ENCODE results near the gene NT5C1B. TPM values are rescaled to one million over a fixed set of nuclear protein-coding genes. Genes with fewer than 3 reads are reported as not detected.

NT5C1B gene
- total RNA-seq, 1 experiment from 2014 or later = not detected

DNA sequence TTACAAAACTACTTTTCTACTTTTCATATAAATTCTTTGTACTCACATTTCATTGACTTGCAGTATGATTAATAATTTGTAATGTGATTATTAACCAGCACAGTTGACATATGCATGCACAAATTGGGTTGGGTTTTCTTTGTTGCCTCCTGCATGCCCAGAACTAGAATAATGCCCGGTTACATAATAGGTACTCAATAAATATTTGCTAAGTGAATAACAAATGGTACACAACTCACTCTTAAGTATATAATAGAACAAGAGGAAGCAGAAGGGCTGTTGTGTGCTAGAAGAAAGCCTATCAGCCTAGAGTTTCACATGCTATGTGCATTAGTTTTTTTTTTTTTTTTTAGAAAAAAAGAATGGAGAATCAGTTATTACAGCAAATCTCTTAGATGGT is 38.2 kb downstream of the NT5C1B start:
- no peak for DNase-seq (ENCODE audit: low read depth)

DNA sequence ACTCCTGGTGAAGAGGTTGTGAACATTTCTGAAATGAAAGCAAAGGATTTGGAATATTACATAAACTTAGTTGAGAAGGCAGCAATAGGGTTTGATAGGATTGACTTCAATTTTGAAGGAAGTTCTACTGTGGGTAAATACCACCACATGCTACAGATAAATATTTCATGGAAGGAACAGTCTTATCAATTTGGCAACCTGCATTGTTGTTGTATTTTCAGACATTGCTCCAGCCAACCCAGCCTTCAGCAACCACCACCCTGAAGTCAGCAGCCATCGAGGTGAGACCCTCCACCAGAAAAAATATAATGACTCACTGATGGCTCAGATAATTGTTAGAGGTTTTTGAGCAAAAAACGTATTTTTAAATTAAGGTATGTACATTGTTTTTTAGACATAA is 38.9 kb downstream of the NT5C1B start:
- no peak for DNase-seq (ENCODE audit: low read depth)

DNA sequence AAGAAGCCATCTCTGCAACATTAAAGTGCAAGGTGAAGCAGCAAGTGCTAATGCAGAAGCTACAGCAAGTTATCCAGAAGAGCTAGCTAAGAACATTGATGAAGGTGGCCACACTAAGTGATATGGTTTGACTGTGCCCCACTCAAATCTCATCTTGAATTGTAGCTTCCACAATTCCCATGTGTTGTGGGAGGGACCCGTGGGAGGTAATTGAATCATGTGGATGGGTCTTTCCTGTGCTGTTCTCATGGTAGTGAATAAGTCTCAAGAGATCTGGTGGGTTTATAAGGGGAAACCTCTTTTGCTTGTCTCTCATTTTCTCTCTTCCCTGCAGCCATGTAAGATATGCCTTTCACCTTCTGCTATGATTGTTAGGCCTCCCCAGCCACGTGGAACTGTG is 40.3 kb downstream of the NT5C1B start:
- DNase-seq (ENCODE audit: low read depth) = no peak

DNA sequence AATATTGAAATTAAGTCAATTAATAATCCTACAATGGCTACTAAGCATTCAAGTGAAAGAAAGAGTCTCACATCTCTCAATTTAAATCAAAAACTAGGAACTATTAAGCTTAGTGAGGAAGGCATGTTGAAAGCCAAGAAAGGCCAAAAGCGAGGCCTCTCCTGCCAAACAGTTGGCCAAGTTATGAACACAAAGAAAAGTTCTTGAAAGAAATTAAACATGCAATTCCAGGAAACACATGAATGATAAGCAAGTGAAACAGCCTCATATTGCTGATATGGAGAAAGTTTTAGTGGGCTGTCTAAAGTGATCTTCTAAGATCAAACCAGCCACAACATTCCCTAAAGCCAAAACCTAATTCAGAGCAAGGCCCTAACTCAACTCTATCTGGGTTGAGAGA is 40.7 kb downstream of the NT5C1B start:
- DNase-seq (ENCODE audit: low read depth) = no peak

DNA sequence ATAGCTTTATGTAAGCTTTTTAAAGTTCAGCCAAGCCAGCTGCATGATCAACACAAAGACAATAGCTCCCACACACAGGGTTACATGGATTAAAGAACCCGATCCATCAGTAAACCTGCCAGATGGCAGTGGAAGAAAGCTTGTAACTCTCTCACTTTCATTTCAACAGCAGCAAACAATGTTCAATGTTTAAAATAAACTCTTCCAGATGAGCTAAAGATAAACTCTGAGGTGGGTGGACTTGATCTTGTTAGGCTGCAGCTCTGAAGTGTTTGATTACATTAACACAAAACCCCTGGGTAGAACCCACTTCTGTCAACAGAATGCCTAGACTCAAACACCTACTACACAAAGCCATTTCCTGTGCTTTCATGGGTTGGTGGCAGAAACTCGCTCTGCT is 42.8 kb downstream of the NT5C1B start:
- DNase-seq (ENCODE audit: low read depth) = no peak

DNA sequence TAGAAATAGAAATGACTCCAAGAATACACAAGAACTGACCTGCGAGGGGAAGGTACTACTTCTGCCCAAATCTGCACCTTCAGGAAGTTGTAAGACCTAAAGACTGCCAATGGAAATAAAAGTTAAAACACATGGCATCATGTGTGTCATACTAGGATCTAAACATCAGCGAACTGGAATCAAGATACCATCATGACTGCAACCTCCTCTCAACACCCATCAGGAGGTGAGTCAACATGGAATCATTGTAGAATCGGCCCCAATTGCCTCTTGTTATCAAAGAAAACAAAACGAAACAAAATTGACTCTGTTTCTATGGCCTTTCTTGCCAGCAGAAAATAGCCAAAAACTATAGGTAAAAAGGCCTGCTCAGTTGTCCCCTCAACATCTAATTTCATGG is 44.0 kb downstream of the NT5C1B start:
- peak; percentile 82 for DNase-seq (ENCODE audit: low read depth)

DNA sequence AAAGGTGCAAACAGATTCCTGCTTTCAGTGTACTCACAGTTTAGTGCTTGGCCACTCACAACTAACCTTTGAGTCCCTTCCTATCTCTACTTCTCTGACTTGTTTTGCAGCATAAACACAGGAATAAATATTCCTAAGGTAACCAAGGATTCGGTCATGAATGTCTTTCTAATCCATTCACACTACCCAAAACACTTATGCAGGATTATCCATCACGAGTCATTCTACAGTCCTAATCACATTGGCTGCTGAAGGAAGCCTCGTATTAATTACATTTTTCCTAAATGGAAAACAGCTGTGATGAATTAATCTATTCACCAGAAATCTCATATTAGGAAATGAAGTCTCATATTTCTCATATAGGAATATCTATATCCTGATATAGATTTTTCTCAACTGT is 45.2 kb downstream of the NT5C1B start:
- peak; percentile 15 for DNase-seq (ENCODE audit: low read depth)

DNA sequence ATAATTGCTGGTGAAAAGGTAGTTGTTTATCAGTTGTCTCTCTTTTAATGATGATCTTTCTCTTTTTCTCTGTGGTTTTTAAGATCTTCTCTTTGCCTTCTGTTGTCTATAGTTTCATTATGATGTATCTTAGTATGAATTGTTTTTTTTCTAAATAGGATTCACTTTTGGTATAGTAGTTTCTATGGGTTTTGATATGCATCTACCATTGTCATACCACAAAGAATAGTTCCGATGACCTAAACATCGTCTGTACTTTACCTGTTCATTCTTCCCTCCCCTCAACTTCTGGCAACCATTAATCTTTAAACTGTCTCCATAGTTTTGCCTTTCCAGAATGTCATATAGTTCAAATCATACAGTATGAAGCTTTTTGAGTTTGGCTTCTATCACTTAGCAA is 48.5 kb downstream of the NT5C1B start:
- DNase-seq (ENCODE audit: low read depth) = no peak

DNA sequence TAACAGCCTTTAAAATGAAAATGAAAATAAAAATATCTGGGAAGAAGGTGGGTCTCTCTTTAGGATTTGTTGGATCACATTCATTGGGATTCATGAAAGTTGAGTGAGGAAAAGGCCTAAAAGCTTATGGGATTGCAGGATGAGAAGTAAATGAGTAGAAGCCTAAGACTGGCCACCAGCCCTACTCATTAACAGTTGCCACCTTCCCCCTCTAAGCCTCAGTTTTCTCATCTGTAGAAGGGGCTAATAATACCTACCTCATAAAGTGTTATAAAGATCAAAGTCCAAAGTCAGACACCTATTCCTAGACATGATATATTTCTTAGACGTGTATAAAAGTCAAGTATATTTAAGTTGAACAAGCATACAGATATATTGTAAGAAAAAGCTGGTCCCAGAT is 52.7 kb downstream of the NT5C1B start:
- DNase-seq (ENCODE audit: low read depth) = no peak

DNA sequence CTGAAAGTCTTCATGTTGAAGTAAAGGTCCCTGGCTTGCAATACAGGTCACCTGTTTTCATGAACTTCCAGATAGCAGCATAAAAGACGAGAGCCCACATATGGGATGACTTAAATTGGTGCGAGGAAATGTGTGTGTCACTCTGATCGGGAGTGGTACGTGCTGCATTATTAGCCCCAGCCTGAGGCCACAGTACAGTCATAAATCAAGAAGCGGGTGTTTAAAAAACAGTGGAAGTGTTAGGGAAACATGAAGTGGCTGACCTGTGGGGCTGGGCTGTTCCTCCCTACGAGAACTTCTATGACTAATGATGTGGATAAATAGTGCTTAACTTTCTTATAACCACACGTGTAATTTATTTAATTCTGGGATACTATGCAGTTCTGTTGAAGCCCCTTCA is 53.3 kb downstream of the NT5C1B start:
- peak; percentile 50 for DNase-seq (ENCODE audit: low read depth)

DNA sequence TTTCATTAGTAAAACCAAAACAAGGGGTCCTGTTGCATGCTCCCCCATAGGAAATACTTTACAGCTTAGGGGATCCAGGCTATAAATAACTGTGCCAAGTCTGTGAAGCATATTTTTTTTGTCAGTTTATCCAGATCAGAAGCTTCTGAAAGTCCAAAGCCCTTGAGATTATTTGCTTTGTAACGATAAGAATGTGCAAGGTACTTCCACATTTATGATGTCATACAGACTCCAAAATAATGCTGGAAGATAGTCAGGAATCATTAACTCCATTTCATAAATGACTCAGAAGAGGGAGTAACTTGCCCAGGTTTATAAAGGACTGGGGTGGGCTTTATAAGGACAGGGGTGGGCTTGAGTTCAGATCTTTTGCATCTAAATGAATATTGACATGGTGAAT is 58.2 kb downstream of the NT5C1B start:
- DNase-seq (ENCODE audit: low read depth) = no peak

DNA sequence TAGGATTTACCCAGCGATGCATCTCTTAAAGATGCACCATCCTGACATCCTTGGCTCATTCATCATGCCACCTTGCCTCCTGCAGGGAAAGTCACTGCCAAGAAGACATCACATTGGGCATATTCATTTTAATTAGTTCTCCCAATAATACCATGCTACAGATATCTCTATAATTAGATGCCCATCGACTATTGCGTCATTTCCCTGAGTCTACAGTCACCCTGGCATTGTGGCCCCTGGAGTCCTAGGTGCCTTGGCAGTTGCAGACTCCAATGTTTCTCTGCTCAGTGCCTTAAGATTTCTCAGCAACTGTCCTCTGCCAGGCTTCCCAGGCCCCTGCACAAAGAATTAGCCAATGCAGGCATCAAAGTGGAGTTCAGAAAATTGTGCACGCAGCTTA is 61.5 kb downstream of the NT5C1B start:
- no peak for DNase-seq (ENCODE audit: low read depth)

DNA sequence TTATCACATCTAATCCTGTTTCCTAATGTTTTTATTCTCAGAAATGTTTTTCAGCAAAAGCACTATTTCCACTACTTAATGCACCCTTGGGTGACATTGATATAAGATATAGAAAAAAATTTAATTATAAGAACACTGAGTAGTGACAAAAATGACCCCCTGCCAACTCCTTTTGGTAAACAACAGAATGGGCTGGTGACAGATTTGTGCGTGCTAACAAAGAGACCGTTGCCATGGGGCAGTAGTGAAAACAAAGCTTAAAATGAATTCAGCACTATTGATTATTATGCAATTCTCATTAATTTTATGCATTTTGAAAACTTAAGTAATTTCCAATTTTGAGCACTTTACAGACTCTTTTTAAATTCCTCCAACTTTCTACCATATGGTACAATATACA is 62.0 kb downstream of the NT5C1B start:
- DNase-seq (ENCODE audit: low read depth) = no peak

DNA sequence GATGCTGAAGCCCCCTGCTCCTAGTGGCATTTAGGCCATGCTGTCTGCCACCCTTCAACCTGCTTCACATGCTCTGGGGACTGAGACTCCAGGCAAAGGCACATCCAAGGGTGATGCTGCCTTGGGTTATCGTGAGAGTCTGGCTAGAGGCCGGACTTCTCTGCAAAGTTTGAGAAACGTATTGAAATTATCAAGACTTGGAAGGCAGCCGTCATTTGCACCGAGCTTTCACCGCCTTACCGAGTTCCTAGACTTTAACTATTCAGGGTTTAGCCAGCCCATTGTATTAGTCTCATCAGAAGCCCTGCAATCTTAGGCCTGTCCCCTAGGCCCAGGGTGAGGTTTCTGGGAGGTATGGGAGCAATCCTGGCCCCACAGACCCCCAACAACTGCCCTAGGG is 62.9 kb downstream of the NT5C1B start:
- no peak for DNase-seq (ENCODE audit: low read depth)

DNA sequence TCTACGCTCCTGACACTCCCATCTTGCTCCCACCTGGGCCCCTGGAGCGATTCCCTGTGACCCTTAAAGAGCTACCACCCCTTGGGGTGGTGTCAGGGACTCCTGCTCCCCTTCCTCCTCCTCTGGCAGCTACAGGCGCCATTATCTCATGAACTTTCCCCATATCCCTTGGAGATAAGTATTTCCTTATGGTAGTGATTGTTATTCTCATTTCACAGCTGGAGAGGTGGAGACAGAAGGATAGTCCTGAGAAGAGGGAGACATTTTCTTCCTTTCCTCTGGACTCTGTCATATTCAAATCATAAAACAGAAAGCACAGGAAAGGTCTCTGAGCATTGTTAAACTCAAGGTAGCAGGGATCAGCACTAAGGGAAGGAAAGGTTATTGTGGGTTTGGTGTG is 63.5 kb downstream of the NT5C1B start:
- no peak for DNase-seq (ENCODE audit: low read depth)

DNA sequence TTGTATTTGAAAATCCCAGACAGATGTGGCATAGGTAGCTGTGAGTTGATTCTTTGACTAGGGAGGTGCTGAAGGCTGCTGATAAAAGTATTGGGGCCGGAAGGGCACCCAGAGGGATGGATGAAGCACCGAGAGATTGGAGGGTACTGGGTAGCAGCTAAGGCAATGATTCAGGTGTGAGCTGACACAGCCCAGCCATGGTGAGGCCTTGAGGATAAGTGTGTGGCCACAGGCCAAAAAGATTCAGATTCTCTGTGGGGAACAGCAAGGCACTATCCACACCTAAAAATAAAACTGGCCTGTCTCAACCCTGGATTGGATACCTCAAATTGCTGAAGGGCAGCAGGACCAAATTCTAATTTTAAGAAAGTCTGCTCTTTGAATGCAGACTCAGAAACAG is 64.1 kb downstream of the NT5C1B start:
- no peak for DNase-seq (ENCODE audit: low read depth)

DNA sequence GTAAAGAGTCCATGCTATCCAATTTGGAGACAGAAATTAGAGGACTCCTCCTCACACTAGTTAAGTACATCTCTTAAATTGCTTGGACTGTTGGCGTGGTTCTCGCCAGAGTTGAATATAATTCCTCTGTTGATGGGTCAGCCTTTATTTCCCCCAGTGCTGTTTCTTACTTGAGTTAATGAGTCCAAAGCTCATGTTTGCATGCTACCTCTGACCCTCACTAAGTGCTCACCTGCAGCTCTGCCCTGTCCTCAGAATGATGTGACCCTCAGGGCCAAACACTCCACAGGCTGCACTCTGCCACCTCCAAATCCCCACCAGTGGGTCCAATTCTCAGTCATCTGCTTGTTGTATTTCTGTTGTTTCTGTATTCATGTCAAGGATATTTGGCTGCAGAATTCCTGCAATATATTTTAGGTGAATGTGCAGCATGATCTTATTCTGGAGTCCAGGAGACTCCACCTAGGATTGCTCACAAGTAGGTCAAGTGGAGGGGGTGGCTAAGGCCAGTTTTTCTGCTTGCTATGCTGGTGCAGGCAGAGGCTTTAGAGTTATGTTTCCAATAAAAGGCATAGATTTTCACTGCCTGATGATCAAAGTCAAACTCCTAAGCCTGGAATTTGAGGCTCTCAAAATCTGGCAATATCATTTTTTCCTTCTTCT is 66.8 kb downstream of the NT5C1B start:
- no peak for DNase-seq (ENCODE audit: low read depth)

DNA sequence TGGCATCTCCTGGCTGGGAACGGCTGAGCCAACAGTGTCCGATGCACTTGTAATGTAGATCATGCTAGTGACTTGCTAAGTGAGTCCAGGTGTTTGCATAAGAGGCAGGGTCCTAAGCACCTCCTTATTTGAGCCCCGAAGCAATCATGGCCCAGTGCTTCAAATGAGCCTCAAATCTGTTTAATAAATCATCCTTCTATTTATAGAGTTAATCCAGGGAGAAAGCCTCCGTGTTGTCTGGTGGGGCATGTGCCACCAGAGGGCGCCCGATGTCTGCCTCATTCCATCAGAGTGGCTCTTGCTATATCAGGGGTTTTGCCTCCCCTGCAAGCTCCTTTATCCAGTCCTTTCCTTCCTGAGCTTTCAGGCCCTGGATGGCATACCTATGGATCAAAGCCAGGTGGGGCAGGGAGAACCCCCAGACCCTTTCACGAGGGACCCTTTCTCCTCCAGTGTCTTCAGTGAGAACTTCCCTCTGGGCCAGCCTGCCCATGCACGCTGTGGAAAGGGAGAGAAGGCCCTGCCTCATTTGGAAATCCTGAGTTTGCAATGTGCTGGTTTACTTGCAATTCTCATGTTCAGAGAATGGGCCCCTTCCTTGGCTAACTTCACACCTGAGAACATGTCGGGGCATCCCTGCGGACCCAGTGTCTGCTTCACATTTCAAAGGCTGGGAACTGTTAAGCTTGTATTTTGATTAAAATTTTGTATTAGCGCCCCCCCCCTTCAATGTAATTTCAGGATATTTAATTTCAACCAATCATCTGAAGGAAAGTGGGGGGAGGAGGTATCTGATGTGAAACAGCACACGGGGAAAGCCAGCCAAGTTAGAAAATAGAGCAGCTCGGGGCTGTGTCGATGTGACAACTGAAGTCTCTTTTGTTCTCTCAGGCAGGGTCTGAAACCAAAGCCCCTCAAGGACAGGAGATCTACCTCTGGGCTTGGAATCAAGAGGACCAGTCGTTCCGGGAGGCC is 68.6 kb downstream of the NT5C1B start:
- DNase-seq (ENCODE audit: low read depth) = peak; percentile 72

DNA sequence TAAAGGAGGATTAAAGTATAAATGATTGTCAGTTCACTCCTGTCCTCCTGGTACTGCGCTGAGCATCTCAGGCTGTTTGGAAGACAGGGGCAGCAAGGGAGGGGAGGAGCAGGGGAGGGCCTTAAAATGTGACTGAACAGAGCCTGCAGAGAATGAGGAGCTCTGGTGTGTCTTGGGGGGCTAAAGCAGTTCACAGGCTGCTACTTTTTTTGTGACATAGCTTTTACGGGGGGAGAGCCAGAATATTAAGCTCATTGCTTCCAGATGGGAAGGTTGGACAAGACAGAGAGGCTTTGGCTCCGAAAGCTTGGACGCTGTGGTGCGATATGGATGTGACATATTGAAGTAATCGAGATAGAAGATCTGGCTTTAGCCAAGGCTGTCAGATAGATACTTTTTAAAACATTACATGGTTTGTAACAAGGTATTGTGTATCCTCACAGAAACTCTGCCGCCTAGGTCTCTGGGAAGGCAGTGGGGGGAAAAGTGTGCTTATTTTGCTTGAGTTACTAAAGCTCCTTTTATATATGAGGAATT is 69.4 kb downstream of the NT5C1B start:
- DNase-seq (ENCODE audit: low read depth) = no peak

DNA sequence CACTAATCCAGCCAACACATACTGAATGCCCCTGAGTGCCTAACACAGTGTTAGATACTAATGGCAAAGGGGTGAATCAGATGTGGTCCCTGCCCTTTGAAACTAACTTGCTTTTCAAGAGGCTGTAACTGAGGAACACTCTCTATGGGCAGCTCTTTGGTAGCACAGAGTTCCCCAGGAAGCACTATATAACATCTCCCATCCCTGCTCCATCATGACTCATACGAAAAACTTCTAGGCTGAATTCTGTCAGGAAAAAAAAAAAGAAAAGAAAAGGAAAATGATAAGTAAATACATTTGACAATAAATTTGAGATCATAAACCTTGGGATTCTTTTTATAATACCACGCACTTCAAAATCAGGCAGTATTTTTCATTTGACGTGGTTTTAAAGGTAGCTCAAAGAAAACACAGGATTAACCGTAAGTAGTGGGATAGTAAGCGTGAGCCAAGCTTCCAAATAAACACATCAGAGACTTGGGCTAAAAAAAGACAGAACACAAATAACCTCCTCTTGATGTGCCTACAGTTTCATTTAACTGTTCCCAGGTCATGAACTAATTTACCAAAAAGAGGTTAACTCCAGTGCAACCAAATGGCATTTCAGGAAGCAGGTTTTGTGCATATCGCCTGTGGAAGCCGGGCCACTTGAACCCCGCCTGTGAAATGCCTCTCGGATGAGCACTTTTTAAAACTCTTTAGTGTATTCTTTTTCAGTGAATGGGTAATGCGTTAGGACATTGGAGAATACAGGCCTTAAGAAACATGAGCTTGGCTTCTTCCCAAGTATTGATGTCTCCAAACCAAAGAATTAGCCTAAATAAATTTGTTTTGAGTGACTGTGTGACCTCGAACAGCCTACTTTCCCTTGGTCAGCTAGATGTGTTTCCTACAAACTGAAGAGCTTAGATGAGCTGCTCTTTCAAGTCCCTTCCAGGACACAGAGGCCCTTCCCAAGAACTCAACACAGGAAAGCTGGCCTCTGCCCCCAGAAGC is 71.0 kb downstream of the NT5C1B start:
- peak; percentile 71 for DNase-seq (ENCODE audit: low read depth)

DNA sequence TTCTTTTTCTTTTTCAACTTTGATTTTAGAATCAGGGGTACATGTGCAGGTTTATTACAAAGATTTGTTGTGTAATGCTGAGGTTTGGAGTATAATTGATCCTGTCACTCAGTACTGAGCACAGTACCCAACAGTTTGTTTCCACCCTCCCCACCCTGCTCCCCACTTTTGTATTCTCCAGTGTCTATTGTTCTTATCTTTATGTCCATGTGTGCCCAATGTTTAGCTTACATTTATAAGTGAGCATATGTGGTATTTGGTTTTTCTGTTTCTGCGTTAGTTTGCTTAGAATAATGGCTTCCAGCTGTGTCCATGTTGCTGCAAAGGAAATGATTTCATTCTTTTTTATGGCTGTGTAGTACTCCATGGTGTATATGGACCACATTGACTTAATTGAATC is 72.0 kb downstream of the NT5C1B start:
- no peak for DNase-seq (ENCODE audit: low read depth)
